ENCODE data around the gene POLE. TPM values are rescaled to one million over a fixed set of nuclear protein-coding genes. Genes with fewer than 3 reads are reported as not detected.
"Not testable (repeated sequence)": the region's sequence is repeated elsewhere in the genome, so short reads cannot be mapped to it uniquely, and the experiment has no call there.

Gene POLE
- total RNA-seq, 8 experiments from 2014 or later, result 4.6 to 80.2 (median 12.4) TPM

GRCh38 chr12:132713123-132713522 is 26.0 kb upstream of the POLE start:
- 13 to 100% (median 83%) methylated on average over 1 to 2 of the region's 2 CpGs; no CpG with 5 or more reads in 3 of the 10 experiments for WGBS, 10 experiments
- Histone ChIP-seq H3K4me3 (no peak overlapping the region), H3K27ac (no peak overlapping the region), H3K4me1 (replicated peaks in 1 of 2) (peaks cover 0 to 6% of the 10 kb centered on the region in 2 donors)
- in situ Hi-C loops (cut with MboI; ENCODE audit: low pct_unique_long_range_greater_than_20kb in 2 of 9, low sequenced_read_pairs in 9 of 9, unreplicated experiment in 9 of 9), result no loop called here
- no peak for ATAC-seq (replicated peaks in 6 of 8)

- peak in 7 of 8 experiments; percentile 12 to 53 (median 20) for ATAC-seq (replicated peaks in 6 of 8)
- H3K27ac ChIP-seq, result peak overlapping the region; percentile 70 to 90
- 15 to 72% (median 49%) methylated on average over 2 to 29 of the region's 59 CpGs; no CpG with 5 or more reads in 2 of the 10 experiments for WGBS, 10 experiments
Observed at GRCh38 chr12:132711080-132711843, 24.1 kb upstream of the POLE start.

GRCh38 chr12:132710405-132711079 is 23.4 kb upstream of the POLE start, which contains the start of gene PGAM5:
TSS of gene PGAM5 (plus strand) at chr12:132710842. CDS start at chr12:132710877, 35 bp downstream.
- in situ Hi-C loops (cut with MboI; ENCODE audit: low pct_unique_long_range_greater_than_20kb in 2 of 9, low sequenced_read_pairs in 9 of 9, unreplicated experiment in 9 of 9), result no loop called here
- ATAC-seq (replicated peaks in 6 of 8), result peak; percentile 89 to 96 (median 92)
- H3K4me1 ChIP-seq (replicated peaks in 1 of 2), result peaks cover 0 to 6% of the 10 kb centered on the region in 2 donors
- peak within 1 kb of the TSS; percentile 69 to 91 (median 88) for H3K4me3 ChIP-seq
- H3K27ac ChIP-seq, result peak within 1 kb of the TSS; percentile 70 to 90
- WGBS, 10 experiments, result 0 to 1% methylated on average over 15 of the region's 94 CpGs; no CpG with 5 or more reads in 8 of the 10 experiments

More at GRCh38 chr12:132711080-132711843, 24.1 kb upstream of the POLE start:
- Histone ChIP-seq H3K4me3 (peak overlapping the region; percentile 69 to 91 (median 88)), H3K4me1 (replicated peaks in 1 of 2) (peaks cover 0 to 6% of the 10 kb centered on the region in 2 donors)
- in situ Hi-C loops (cut with MboI; ENCODE audit: low pct_unique_long_range_greater_than_20kb in 2 of 9, low sequenced_read_pairs in 9 of 9, unreplicated experiment in 9 of 9), result no loop called here

- peak; percentile 24 to 51 (median 48) for ATAC-seq (replicated peaks in 6 of 8)
- 0 to 9% (median 0%) methylated on average over 2 to 10 of the region's 26 CpGs; no CpG with 5 or more reads in 6 of the 10 experiments for WGBS, 10 experiments
- Histone ChIP-seq H3K27ac (peak overlapping the region; percentile 28 to 90), H3K4me3 (peak overlapping the region; percentile 69 to 91 (median 88)), H3K4me1 (replicated peaks in 1 of 2) (peaks cover 0 to 6% of the 10 kb centered on the region in 2 donors)
- in situ Hi-C loops (cut with MboI; ENCODE audit: low pct_unique_long_range_greater_than_20kb in 2 of 9, low sequenced_read_pairs in 9 of 9, unreplicated experiment in 9 of 9), result no loop called here
Observed at GRCh38 chr12:132710043-132710404, 22.9 kb upstream of the POLE start.

- in situ Hi-C loops (cut with MboI; ENCODE audit: low pct_unique_long_range_greater_than_20kb in 2 of 9, low sequenced_read_pairs in 9 of 9, unreplicated experiment in 9 of 9), result no loop called here
- ATAC-seq (replicated peaks in 6 of 8), result no peak
- Histone ChIP-seq H3K27ac (no peak overlapping the region), H3K4me1 (replicated peaks in 1 of 2) (peaks cover 0 to 6% of the 10 kb centered on the region in 2 donors), H3K4me3 (no peak overlapping the region)
- WGBS, 10 experiments, result 79 to 100% (median 92%) methylated on average over 1 to 2 of the region's 2 CpGs; no CpG with 5 or more reads in 6 of the 10 experiments
Observed at GRCh38 chr12:132708150-132708549, 21.0 kb upstream of the POLE start.

- ATAC-seq (replicated peaks in 6 of 8), result no peak
- H3K27ac ChIP-seq, result no peak overlapping the region
- H3K4me3 ChIP-seq, result no peak overlapping the region
- 67 to 92% (median 82%) methylated on average over 1 to 5 of the region's 6 CpGs; no CpG with 5 or more reads in 6 of the 10 experiments for WGBS, 10 experiments
- in situ Hi-C loops (cut with MboI; ENCODE audit: low pct_unique_long_range_greater_than_20kb in 2 of 9, low sequenced_read_pairs in 9 of 9, unreplicated experiment in 9 of 9), result no loop called here
- H3K4me1 ChIP-seq (replicated peaks in 1 of 2), result peaks cover 0 to 6% of the 10 kb centered on the region in 2 donors
Observed at GRCh38 chr12:132707241-132707640, 20.1 kb upstream of the POLE start.

- ATAC-seq (replicated peaks in 6 of 8), result peak in 1 of 8 experiments; percentile 2
- in situ Hi-C loops (cut with MboI; ENCODE audit: low pct_unique_long_range_greater_than_20kb in 2 of 9, low sequenced_read_pairs in 9 of 9, unreplicated experiment in 9 of 9), result no loop called here
- Histone ChIP-seq H3K4me3 (no peak overlapping the region), H3K27ac (no peak overlapping the region), H3K4me1 (replicated peaks in 1 of 2) (no peaks in the 10 kb centered on the region)
- 65 to 100% (median 90%) methylated on average over 1 to 8 of the region's 9 CpGs; no CpG with 5 or more reads in 3 of the 10 experiments for WGBS, 10 experiments
Observed at GRCh38 chr12:132703641-132704040, 16.5 kb upstream of the POLE start.

GRCh38 chr12:132702640-132703039 is 15.5 kb upstream of the POLE start:
- in situ Hi-C loops (cut with MboI; ENCODE audit: low pct_unique_long_range_greater_than_20kb in 2 of 9, low sequenced_read_pairs in 9 of 9, unreplicated experiment in 9 of 9), result no loop called here

GRCh38 chr12:132700212-132700822 is 13.2 kb upstream of the POLE start:
- no peak overlapping the region for H3K4me3 ChIP-seq
- in situ Hi-C loops (cut with MboI; ENCODE audit: low pct_unique_long_range_greater_than_20kb in 2 of 9, low sequenced_read_pairs in 9 of 9, unreplicated experiment in 9 of 9), result no loop called here
- ATAC-seq (replicated peaks in 6 of 8), result peak in 3 of 8 experiments; percentile 38 to 66 (median 61)
- 29 to 100% (median 89%) methylated on average over 3 to 10 of the region's 10 CpGs; no CpG with 5 or more reads in 1 of the 10 experiments for WGBS, 10 experiments
- H3K4me1 ChIP-seq (replicated peaks in 1 of 2), result no peaks in the 10 kb centered on the region
- no peak overlapping the region for H3K27ac ChIP-seq

More at GRCh38 chr12:132702640-132703039, 15.5 kb upstream of the POLE start:
- no peak overlapping the region for H3K27ac ChIP-seq
- H3K4me3 ChIP-seq, result no peak overlapping the region
- 80 to 100% methylated on average over 1 of the region's 4 CpGs; no CpG with 5 or more reads in 8 of the 10 experiments for WGBS, 10 experiments
- H3K4me1 ChIP-seq (replicated peaks in 1 of 2), result no peaks in the 10 kb centered on the region
- ATAC-seq (replicated peaks in 6 of 8), result peak in 7 of 8 experiments; percentile 18 to 69 (median 36)

- H3K27ac ChIP-seq, result no peak overlapping the region
- ATAC-seq (replicated peaks in 6 of 8), result peak in 2 of 8 experiments; percentile 46 to 71
- 0 to 100% (median 83%) methylated on average over 1 to 5 of the region's 5 CpGs for WGBS, 10 experiments
- no peak overlapping the region for H3K4me3 ChIP-seq
- no peaks in the 10 kb centered on the region for H3K4me1 ChIP-seq (replicated peaks in 1 of 2)
- in situ Hi-C loops (cut with MboI; ENCODE audit: low pct_unique_long_range_greater_than_20kb in 2 of 9, low sequenced_read_pairs in 9 of 9, unreplicated experiment in 9 of 9), result no loop called here
Observed at GRCh38 chr12:132698341-132698740, 11.2 kb upstream of the POLE start.

- WGBS, 10 experiments, result 91 to 100% (median 100%) methylated on average over 1 to 12 of the region's 12 CpGs; no CpG with 5 or more reads in 6 of the 10 experiments
- no peak for ATAC-seq (replicated peaks in 6 of 8)
- Histone ChIP-seq H3K4me3 (no peak overlapping the region), H3K27ac (no peak overlapping the region), H3K4me1 (replicated peaks in 1 of 2) (no peaks in the 10 kb centered on the region)
- in situ Hi-C loops (cut with MboI; ENCODE audit: low pct_unique_long_range_greater_than_20kb in 2 of 9, low sequenced_read_pairs in 9 of 9, unreplicated experiment in 9 of 9), result no loop called here
Observed at GRCh38 chr12:132695431-132695830, 8.3 kb upstream of the POLE start.

- H3K4me3 ChIP-seq; in situ Hi-C loops (cut with MboI; ENCODE audit: low pct_unique_long_range_greater_than_20kb in 2 of 9, low sequenced_read_pairs in 9 of 9, unreplicated experiment in 9 of 9); H3K27ac ChIP-seq; H3K4me1 ChIP-seq (replicated peaks in 1 of 2); ATAC-seq (replicated peaks in 6 of 8): not testable (repeated sequence)
- WGBS, 10 experiments, result 90 to 100% (median 95%) methylated on average over 1 to 2 of the region's 3 CpGs; no CpG with 5 or more reads in 6 of the 10 experiments
Observed at GRCh38 chr12:132694888-132695287, 7.7 kb upstream of the POLE start.

Measured in motor neuron (in vitro differentiated cells).